Hindlimb muscle (tissue), 1 donor: ENCODE measurements around the gene MAN1C1. TPM values are rescaled to one million over a fixed set of nuclear protein-coding genes. Genes with fewer than 3 reads are reported as not detected.
A peak's percentile ranks its signal among the peaks of the same experiment; 100 is the strongest.

ENCODE experiments used
- DNase-seq: peaks from one replicate; pipeline ENCODE4 v3.0.0-alpha.2; 2013
- polyA plus RNA-seq: library from polyadenylated mRNA; unstranded; fragments of 120-200 nt; gene quantifications from one replicate; pipeline ENCODE4 v1.2.1, GENCODE V29; 2013; ENCODE audit not compliant: insufficient read length

MAN1C1 gene
- polyA plus RNA-seq, 1 donor, result 14.2 TPM

DNA sequence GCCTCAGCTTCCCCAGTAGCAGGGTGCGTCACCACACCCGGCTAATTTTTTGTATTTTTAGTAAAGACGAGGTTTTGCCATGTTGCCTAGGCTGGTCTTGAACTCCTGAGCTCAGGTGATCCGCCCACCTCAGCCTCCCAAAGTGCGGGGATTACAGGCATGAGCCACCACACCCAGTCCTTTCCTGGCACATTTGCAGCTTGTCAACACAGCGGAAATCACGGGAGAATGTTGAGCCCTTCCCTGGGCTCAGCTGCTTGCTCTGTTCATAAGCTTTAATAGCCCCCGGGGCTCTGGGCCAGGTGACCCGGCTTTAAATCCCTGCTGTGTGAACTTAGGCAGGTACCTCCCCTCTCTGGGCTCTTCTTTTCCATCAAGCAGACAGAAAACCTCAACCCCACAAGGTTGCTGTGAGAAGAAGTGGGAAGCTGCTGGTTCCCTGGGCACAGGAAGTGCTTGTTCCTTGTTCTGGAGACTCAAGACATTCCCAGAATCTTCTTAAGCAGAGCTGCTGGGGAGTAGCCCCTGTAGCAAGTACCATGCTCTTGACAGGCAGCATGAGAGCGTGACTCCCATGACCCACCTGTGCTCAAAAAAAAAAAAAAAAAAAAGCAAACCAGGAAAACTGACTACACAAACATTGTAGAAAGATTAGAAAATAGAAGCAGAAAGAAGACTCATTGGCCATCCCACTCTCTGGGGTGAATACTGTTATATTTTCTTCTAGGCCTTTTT, 168.9 kb downstream of the MAN1C1 start:
- DNase-seq, result no peak

DNA sequence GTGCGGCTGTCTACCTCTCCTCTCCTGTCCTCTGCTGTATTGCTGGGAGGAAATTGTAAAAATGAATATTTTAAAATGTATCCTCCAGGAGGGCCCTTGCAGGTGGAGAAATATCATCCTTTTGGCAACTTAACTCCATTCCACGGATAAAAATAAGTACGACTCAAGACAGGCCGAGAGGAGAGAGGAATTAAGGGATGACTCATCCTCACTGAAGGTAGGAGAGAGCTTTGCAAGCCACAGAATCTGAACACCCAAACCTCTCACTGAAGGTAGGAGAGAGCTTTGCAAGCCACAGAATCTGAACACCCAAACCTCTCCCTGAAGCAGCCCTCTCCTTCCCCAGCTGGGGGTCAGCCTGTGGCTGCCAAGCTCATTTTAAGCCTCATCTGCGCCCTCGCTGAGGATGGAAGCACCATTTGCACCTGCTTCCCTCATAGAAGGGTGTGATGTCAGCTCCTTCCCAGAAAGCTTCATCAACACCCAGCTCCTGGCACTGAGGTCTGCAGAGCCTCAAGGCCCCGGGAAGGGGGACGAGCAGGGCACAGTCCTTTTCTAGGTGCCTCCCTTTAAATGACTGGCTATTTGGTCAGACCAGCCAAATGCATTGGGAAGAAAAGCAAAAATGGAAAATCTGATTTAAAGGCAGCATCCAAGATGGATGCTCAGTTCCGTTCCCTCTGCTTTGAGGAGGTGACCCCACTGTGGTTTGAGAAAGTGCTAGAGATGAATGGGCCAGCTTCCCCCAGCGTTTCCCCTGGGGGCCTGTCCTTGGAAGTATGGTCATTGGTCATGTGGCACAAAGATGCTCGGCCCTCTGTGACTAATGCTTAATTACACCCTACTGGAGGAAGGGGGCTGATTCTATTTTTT, 170.5 kb downstream of the MAN1C1 start:
- no peak for DNase-seq

DNA sequence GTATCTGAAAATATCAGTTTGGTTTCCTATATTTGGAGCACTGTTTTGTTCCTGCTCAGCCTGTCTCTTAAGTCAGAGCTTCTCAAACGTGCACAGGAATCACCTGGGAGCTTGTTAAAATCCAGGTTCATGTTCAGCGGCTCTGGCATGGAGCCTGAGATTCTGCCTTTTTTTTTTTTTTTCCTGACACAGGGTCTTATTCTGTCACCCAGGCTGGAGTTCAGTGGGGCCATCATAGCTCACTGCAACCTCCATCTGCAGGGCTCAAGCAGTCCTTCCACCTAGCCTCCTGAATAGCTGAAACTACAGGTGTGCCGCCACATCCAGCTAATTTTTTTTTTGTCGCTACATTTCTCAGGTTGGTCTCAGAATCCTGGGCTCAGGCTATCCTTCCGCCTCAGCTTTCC, 171.2 kb downstream of the MAN1C1 start:
- no peak for DNase-seq

DNA sequence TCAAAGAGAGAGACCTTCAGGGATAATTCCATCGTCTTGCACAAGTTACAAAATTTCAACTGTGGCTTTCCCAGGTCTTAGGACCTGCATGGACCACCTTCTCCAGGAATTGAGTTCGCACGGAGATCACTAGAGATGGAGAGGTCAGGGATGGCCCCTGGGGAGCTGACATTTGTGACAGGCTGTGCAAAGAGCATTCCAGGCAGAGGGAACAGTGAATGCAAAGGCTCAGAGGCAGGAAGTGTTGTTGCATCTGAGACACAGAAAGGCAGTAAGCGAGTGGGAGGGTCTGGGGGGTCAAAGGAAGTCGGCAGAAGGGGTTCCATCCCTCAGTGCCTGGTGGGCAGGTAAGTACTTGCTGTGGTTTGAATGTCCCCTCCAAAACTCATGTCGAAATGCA, 173.9 kb downstream of the MAN1C1 start:
- DNase-seq, result no peak

DNA sequence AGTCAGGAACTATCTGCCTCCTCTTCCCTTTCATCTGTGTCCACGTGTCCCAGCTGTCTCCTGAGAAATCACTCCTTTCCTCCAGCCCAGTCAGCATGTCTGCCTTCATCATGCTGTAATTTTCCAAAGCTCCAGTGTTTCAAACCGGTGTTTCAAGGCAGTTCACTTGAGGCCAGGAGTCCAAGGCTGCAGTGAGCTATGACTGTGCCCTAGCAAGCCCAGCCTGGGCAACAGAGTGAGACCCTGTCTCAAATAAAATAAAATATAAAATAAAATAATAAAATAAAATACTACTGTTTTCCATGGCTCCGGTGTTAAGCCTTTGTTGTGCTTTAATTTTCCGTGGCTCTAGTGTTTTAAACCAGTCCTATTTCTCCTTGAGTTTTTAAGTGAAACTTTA, 175.5 kb downstream of the MAN1C1 start:
- no peak for DNase-seq

DNA sequence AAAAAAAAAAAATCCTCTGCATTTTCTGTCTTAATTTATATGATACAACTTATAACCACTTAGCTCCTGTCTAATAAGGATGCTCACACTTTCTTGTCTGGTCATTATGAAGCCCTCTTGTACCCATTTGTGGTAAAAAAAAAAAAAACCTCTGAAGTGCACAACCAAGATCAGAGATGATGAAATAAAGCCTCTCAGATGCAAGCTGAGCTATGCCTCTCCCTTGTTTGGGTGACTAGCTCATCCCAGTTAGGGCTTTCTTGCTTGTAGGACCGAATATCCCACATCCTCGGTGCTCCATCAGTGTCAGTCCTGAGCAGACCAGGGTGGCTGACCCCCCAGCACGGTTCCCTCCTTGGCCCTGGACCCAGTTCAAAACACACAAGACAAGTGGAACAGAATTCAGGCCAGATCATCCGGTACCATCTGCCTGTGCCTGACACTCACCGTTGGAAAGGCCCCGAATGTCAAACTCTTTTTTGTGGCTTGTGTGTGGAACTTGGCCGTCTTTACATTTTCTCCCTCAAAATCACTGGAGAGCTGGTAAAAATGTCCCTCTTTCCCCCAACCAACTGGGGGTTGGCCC, 177.1 kb downstream of the MAN1C1 start:
- no peak for DNase-seq

DNA sequence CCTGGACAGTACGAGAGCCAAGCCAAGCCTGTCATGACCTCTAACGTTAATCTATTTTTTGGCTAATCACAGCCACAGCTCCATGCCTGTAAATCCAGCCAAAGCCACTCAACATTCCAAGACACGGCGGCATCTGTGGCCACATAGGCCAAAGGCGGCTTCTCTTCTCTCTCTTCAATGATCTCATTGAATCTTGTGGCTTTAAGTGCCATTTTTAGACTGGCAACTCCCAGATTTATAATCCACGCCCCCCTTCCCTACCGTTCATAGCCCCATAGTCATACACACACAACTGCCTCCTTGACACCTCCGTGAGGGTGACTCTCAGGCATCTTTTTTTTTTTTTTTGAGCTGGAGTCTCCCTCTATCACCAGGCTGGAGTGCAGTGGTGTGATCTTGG, 177.7 kb downstream of the MAN1C1 start:
- DNase-seq, result no peak

DNA sequence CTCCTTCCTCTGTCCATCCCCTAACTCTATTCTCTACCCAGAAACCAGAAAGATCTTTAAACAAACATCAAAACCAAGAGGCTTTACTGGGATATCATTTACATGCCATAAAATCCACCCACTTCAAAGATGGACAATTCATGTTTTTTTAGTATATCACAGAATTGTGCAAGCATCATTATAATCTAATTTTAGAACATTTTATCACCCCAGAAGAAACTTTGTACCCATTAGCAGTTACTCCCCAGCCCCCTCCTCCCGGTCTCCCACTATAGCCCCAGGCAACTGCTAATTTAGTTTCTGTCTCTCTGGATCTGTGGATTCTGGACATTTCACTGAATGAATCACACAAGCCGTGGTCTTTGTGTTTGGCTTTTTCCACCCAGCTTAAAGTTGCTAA, 178.6 kb downstream of the MAN1C1 start:
- no peak for DNase-seq

DNA sequence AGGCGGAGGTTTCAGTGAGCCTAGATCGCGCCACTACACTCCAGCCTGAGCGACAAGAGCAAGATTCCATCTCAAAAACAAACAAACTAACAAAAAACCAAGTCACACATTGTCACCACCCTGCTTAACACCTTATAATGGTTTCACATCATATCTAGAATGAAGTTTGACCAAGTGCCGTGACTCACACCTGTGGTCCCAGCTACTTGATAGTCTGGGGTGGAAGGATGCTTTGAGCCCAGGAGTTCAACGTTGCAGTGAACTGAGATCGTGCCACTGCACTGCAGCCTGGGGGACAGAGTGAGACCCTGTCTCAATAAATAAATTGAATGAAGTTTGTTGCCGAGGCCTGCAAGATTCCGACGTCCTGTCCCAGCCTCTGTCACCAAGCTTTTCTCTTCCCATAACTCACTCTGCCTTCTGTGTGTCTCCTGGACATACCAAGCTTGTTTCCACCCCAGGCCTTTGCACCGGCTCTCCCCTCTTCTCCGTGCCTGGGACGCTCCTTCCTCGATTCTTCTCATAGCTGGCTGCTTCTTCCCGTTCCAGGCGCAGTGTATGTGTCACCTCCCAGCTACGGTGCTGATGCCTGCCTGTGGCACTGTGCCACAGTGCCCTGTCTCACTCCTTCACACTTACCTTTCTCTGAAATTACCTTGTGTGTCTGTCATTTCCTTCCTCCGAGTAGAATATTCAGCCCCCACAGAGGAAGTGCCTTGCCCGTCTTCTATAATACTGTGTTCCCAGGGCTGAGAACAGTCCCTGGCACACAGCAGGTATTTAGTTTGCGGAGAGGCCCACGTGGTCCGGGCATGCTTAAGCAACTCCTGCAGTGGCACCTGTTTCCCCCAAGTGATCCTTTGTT, 179.6 kb downstream of the MAN1C1 start:
- DNase-seq, result no peak

DNA sequence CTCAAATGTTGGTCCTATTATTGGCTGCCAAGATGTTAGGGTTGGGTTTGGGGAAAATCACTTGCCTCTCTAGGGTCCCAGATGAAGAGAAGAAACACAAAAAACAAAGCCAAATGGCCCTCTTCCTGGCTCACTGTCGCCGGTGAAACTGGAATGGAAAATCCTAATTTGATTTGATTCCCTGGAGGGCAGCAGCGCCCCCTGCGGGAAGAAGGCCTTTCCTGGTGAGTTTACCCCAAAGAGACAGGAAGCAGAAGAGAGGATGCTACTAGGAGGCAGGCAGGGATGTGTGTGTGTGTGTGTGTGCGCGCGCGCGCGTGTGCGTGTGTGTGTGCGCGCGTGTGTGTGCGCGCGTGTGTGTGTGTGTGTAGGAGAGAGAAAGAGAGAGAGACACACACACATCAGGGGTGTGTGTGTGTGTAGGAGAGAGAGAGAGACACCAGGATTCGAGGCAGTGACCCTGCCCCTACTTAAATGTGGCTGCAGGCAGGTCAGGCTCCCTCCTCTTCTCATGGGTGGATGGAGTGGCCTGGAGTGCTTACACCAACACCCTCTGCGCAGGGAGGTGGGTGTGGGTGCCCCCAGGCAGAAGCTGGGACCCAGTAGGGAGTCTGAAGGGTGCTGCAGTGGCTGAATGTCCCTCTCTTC, 180.3 kb downstream of the MAN1C1 start:
- DNase-seq, result peak; percentile 68

DNA sequence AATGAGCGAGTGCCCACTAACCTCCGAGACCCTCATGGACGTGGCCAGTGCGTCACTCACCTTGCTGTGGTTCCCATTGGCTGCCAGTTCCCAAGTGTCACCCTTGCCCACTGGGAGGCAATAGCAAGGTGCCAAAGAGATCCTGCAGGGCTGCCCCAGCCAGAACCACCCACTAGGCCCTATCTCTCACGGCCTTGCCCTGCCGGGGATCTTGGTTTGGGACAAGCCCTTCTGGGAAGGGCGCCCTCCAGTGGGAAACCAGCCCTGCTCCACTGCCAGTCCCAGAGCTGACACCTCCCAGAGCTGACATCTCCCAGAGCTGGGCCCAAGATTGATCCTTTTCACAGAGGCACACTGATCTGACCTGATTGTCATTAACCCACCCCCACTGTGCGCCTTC, 181.3 kb downstream of the MAN1C1 start:
- no peak for DNase-seq

DNA sequence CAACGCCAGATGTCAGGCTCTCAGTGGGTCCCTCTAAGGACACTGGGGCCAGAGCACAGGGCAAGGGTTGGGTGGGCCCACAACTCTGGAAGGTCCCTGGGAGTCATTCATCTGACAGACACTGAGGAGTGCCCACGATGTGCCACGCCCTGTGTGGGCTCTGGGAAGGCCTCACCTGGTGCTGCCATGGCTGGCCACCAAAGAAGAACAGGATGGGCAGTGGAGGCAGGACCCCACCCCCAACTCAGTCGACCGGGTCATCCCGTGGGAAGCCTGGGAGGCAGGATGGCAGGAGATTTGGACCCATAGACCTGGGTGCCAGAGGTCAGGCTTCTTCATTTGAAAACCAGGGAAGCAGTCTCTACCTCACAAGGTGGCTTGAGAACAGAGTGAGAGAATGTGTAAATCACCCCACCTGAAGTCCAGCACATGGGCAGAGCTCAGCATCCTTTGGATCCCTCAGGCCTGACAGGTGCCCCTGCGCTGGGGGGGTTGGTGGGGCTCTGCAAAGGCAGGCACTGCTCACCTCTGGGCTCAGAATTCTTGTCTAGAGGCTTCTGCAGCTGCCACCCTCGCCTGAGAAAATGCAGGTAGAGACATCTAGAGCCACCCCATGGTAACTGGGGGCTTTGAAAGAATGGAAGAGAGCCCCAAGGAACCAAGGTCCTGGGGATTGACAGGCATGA, 182.2 kb downstream of the MAN1C1 start:
- DNase-seq, result no peak

DNA sequence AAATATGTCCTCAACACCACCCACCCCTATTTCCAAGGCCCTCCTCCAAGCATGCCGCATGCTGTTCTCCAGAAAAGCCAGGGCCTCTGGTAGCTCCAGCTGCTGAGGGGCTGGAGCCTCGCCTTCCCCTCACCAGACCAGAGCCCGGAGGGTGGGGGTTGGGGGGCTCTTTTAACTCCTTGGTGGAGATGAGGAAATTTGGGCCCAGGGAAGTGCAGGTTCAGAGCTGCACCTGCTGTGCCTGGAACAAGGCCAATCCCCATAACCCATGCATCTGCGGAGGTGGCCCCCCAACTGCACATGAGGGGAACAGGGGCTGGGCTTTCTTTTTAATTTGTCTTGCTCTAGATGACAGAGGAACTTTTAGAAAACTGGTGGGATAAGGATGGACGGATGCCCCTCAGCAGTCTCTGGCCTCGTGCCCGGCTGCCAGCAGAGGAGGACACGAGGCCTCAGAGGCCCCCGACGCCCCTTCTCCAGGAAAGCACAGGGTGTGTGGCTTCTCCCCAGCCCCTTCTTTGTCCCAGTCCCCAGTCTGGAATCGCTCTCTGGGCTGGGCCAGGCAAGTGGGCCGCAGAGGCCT, 182.9 kb downstream of the MAN1C1 start:
- DNase-seq, result no peak

DNA sequence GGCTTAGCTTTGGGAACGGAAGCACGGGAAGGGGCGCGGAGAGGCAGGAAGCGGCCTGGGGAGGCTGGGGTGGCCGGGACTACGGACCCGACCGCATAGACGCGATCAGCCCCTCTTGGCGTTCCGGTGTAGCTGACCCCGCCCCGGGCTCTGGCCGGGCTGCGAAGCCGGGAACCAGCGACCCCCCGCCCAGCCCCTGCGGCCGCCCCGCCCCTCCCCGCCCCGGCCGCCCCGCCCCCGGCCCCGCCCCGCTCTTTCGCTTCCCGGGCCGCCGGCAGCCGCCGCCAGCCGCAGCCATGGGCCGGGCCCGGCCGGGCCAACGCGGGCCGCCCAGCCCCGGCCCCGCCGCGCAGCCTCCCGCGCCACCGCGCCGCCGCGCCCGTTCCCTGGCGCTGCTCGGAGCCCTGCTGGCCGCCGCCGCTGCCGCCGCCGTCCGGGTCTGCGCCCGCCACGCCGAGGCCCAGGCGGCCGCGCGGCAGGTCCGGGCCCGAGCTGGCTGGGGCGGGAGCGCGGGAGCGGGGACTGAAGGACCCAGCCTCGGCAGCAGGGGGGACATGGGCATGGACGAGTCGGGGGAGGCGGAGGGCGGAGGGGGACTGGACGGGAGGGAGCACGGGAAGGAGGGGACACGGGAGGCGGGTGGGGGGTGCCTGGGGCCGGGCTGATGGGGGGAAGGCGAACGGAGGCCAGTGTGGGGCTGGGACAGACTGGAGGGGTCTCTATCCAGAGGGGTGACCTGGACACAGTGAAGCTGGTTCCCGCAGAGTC, 183.5 kb downstream of the MAN1C1 start, which contains the start of gene SELENON:
Gene SELENON, plus strand, starts transcription at position 259 of the 768 bp plus-strand sequence. Its CDS starts 38 bp downstream, at position 297.
- DNase-seq, result peak; percentile 66

DNA sequence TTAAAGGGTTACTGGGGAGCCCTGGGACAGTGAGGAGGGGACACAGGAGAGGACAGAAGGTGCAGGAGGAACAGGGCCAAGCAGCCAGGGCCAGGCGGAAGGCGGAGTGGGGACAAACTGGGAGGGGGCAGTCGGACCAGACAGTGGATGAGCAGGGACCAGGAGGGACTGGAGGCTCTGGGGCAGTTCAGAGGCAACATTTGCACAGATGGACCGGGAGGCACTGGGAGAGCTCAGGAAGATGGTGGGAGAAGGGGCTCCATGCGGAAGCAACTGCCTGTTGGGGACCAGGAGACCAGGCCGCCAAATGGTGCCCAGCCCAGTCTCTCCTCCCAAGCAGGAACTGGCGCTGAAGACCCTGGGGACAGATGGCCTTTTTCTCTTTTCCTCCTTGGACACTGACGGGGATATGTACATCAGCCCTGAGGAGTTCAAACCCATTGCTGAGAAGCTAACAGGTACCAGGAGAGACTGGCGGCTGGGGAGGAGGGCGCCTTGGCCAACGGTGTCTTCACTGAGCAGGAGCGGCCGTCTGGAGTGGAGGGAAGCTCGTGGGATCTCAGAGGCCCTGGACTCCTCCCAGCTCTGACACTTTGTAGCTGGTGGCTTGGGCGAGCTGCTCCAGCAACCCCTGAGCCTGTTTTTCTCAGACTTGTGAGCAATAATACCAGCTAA, 184.2 kb downstream of the MAN1C1 start:
- DNase-seq, result no peak

DNA sequence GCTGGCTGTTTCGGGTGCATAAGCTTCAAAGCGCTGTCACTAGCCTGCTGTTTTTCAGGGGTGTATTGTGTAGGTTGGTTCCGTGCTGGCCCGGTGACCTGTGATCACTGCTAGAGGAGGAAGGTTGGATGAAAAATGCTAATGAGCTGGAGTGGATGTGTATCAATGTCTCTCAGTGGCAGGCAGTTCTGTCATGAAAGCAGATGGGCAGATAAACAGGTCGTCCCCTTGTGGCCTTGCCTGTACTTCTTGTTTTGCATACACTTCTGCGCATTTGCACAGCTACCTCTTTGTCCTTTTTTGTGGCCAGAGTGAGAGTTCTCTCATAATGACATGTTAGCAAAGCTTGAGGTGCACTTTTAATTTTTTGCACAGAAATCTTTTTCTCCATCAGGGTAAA, 186.3 kb downstream of the MAN1C1 start:
- no peak for DNase-seq

DNA sequence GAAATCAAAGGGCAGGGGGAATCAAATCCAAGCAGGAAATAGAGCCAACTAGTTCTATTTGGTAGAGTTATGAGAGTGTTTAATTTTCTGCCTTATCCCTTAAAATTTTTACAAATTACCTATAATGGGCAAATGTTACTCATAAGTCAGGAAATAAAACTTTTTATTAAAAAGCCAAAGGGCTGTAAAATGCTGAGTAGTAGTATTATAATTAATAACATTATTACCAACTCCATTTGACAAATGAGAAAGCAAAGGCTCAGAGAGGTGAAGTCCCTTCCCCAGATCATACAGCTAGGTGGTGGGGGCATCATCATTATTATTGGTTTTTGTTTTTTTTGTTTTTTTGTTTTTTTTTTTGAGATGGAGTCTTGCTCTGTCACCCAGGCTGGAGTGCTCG, 186.8 kb downstream of the MAN1C1 start:
- no peak for DNase-seq

DNA sequence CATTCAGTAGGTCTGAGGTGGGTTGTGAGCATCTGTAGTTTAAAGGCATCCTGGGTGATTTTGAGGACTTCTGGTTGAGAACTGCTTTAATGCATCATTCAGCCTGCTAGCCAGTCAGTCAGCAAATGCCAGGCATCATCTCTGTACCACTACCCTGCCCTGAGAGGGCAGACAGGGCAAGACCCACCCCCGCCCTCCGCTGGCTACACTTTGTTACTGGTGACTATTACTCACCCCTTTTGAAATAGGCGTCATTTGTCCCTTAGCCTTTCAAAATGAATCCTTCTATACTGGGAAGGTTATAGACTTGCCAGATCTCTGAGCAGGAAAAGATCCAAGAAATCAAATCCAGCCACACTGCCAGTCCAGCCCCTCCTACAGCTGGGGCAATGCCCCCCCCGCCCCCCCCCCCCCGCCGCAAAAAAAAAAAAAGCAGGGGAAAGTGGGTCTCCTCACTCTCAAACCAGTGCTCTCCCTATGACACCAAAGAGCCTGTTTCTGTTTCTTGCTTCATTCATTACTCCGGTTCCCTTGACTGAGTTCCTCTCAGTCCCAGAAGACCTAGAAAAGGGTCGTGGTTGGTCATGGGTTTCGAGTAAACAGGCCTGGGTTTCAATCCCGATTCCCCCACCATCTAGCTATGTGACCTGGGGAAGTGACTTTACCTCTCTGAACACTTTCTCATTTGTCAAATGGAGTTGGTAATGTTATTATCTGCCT, 187.8 kb downstream of the MAN1C1 start:
- DNase-seq, result no peak
